Measurements from ENCODE around the gene TPPP3.
"Not testable (repeated sequence)": the region's sequence is repeated elsewhere in the genome, so short reads cannot be mapped to it uniquely, and the experiment has no call there.

TPPP3 gene

GRCh38 chr16:67390816-67391423 lies 2.4 kb downstream of the TPPP3 start:
- no peak for DNase-seq (ENCODE audit: low read depth, low spot score)

GRCh38 chr16:67389911-67390815 lies 3.1 kb downstream of the TPPP3 start:
- no peak for DNase-seq (ENCODE audit: low read depth, low spot score)

- DNase-seq (ENCODE audit: low read depth, low spot score) = no peak
Observed at GRCh38 chr16:67388591-67388990, 4.7 kb downstream of the TPPP3 start.

- DNase-seq (ENCODE audit: low read depth, low spot score) = no peak
Observed at GRCh38 chr16:67388191-67388590, 5.1 kb downstream of the TPPP3 start.

- no peak for DNase-seq (ENCODE audit: low read depth, low spot score)
Observed at GRCh38 chr16:67387479-67388079, 5.7 kb downstream of the TPPP3 start.

GRCh38 chr16:67386861-67387455 lies 6.3 kb downstream of the TPPP3 start:
- DNase-seq (ENCODE audit: low read depth, low spot score) = no peak

- DNase-seq (ENCODE audit: low read depth, low spot score) = no peak
Observed at GRCh38 chr16:67384778-67385510, 8.4 kb downstream of the TPPP3 start.

GRCh38 chr16:67383284-67383683 lies 10.0 kb downstream of the TPPP3 start:
- DNase-seq (ENCODE audit: low read depth, low spot score) = no peak

- no peak for DNase-seq (ENCODE audit: low read depth, low spot score)
Observed at GRCh38 chr16:67378642-67379041, 14.7 kb downstream of the TPPP3 start.

GRCh38 chr16:67376012-67376411 lies 17.3 kb downstream of the TPPP3 start:
- DNase-seq (ENCODE audit: low read depth, low spot score) = not testable (repeated sequence)

GRCh38 chr16:67372664-67373063 lies 20.6 kb downstream of the TPPP3 start:
- DNase-seq (ENCODE audit: low read depth, low spot score) = no peak

GRCh38 chr16:67370661-67371060 lies 22.6 kb downstream of the TPPP3 start:
- DNase-seq (ENCODE audit: low read depth, low spot score) = no peak

GRCh38 chr16:67364600-67365235 lies 28.6 kb downstream of the TPPP3 start:
- no peak for DNase-seq (ENCODE audit: low read depth, low spot score)

- DNase-seq (ENCODE audit: low read depth, low spot score) = no peak
Observed at GRCh38 chr16:67361038-67361437, 32.3 kb downstream of the TPPP3 start.

GRCh38 chr16:67359540-67360269 lies 33.6 kb downstream of the TPPP3 start:
- not testable (repeated sequence) for DNase-seq (ENCODE audit: low read depth, low spot score)

- no peak for DNase-seq (ENCODE audit: low read depth, low spot score)
Observed at GRCh38 chr16:67357561-67357960, 35.7 kb downstream of the TPPP3 start.

GRCh38 chr16:67356396-67356795 lies 36.9 kb downstream of the TPPP3 start:
- DNase-seq (ENCODE audit: low read depth, low spot score) = no peak

- not testable (repeated sequence) for DNase-seq (ENCODE audit: low read depth, low spot score)
Observed at GRCh38 chr16:67352463-67352862, 40.8 kb downstream of the TPPP3 start.

GRCh38 chr16:67350324-67350723 lies 43.0 kb downstream of the TPPP3 start:
- DNase-seq (ENCODE audit: low read depth, low spot score) = no peak

GRCh38 chr16:67349172-67349571 lies 44.1 kb downstream of the TPPP3 start:
- no peak for DNase-seq (ENCODE audit: low read depth, low spot score)

All from activated naive CD8-positive, alpha-beta T cell treated with anti-CD3 and anti-CD28 coated beads, Interleukin-2, amount 50 U/mL, for 16 hours (primary cell).